ENCODE data around the gene CSRP1.

DNA sequence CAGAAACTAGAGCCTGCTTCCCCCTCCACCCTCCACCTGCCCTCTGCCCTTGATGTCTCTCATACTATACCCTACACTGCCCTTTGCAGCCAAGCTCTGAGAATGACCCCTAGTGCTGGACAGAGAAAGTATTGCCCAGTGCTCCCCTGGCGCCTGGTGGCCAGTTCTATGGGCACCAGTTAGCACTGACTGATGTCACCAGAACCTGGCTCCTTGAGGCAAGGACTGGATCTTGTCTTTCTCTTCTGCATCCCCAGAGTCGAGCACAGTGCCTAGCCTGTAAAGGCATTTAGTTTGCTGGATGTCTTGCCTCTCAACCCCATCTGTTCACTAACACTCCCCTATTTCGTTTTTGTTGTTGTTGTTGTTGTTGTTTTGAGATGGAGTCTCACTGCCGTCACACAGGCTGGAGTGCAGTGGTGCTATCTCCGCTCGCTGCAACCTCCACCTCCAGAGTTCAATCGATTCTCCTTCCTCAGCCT is 43.8 kb downstream of the CSRP1 start:
- no peak for TF ChIP-seq PRDM15 (CRISPR knock-in tag; IDR thresholded peaks at IDR 0.05)
- no peak for TF ChIP-seq HMG20B (CRISPR knock-in tag; conservative IDR thresholded peaks at IDR 0.05)
- TF ChIP-seq CTCF (CRISPR knock-in tag; IDR thresholded peaks at IDR 0.05): peak; percentile 52
